Erythroblast (primary cell): ENCODE data around the gene RBM20.

Experiments
- GATA1 ChIP-seq: IDR thresholded peaks from 2 replicates; pipeline ENCODE4 v1.6.1; 2011; ENCODE audit warnings: low read depth, mild to moderate bottlenecking, control low read depth, low read length, moderate library complexity
- POLR2A ChIP-seq: IDR thresholded peaks from 2 replicates; pipeline ENCODE4 v1.6.1; 2011; ENCODE audit warnings: mild to moderate bottlenecking, low read length

DNA sequence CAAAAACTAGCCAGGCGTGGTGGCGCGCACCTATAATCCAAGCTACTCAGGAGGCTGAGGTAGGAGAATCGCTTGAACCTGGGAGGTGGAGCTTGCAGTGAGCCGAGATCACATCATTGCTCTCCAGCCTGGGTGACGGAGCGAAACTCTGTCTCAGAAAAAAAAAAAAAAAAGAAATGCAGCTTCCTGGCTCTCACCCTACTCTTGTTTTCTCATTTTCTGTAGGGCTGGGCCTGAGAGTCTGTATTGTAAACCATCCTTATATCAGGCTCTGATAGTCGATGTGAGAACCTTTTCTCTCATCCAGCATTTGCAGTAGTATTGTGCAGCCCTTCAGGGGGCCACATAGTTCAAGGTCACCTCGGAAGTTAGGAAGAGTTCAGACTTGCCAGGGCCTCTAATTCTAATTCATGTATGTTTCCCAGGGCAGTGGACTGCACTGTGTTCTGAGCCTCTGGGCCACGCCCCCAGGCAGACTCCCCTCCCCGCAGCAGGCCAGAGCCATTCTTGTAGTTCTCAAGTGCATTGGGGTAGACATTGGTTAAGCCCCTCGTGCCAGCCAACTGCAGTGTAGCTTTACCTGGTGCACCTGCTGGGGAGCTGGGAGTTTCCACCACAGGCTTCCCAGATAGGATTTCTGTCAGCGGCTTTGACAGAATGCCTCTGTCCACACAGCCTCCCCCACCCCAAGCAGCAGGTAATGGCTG is 189.3 kb downstream of the RBM20 start:
- TF ChIP-seq POLR2A = no peak
- no peak for TF ChIP-seq GATA1
